WI38 (cell line): ENCODE results near the gene SEZ6L2.
"Not testable (repeated sequence)": the region's sequence is repeated elsewhere in the genome, so short reads cannot be mapped to it uniquely, and the experiment has no call there.

Experiments used
- H3K4me3 ChIP-seq: 2 replicates; pipeline ENCODE4 v1.5.1; 2011; ENCODE audit warnings: low read depth, mild to moderate bottlenecking, control low read depth, low read length
- CTCF ChIP-seq: IDR thresholded peaks from 2 replicates; pipeline ENCODE4 v1.5.1; 2012; ENCODE audit warnings: low read depth, mild to moderate bottlenecking, control low read depth, low read length

The SEZ6L2 gene

GRCh38 chr16:29916979-29917378 lies 17.6 kb upstream of the SEZ6L2 start:
- no peak for TF ChIP-seq CTCF
- H3K4me3 ChIP-seq: no peak overlapping the region

- H3K4me3 ChIP-seq: no peak overlapping the region
- TF ChIP-seq CTCF: no peak
These were observed 16.4 kb upstream of the SEZ6L2 start for GRCh38 chr16:29915590-29916247.

- TF ChIP-seq CTCF: no peak
- no peak overlapping the region for H3K4me3 ChIP-seq
These were observed 14.2 kb upstream of the SEZ6L2 start for GRCh38 chr16:29913514-29913913.

GRCh38 chr16:29912087-29912486 lies 12.7 kb upstream of the SEZ6L2 start:
- TF ChIP-seq CTCF: no peak
- no peak overlapping the region for H3K4me3 ChIP-seq

- TF ChIP-seq CTCF: no peak
- no peak overlapping the region for H3K4me3 ChIP-seq
These were observed 12.3 kb upstream of the SEZ6L2 start for GRCh38 chr16:29911676-29912010.

- TF ChIP-seq CTCF: no peak
- H3K4me3 ChIP-seq: no peak overlapping the region
These were observed 11.7 kb upstream of the SEZ6L2 start for GRCh38 chr16:29910819-29911675.

- not testable (repeated sequence) for H3K4me3 ChIP-seq
These were observed 10.5 kb upstream of the SEZ6L2 start for GRCh38 chr16:29909851-29910250.

GRCh38 chr16:29909391-29909790 lies 10.0 kb upstream of the SEZ6L2 start:
- TF ChIP-seq CTCF: no peak

More at GRCh38 chr16:29909391-29909790, 10.0 kb upstream of the SEZ6L2 start:
- H3K4me3 ChIP-seq: no peak overlapping the region
